GM21515 (cell line): Measurements from ENCODE around the gene FBRSL1.
"Not testable (repeated sequence)": the region's sequence is repeated elsewhere in the genome, so short reads cannot be mapped to it uniquely, and the experiment has no call there.

Experiments used
- ATAC-seq: cut with Tn5 transposase; IDR thresholded peaks from one replicate; pipeline ENCODE4 v1.9.1; 2021; ENCODE audit not compliant: unreplicated experiment

Gene FBRSL1

GRCh38 chr12:132489602-132490266 lies at the start of gene FBRSL1:
Gene FBRSL1, plus strand, starts transcription at chr12:132490151.
- ATAC-seq, result peak; percentile 44

- not testable (repeated sequence) for ATAC-seq
Observed at GRCh38 chr12:132440420-132440819, 49.5 kb upstream of the FBRSL1 start.

- ATAC-seq, result no peak
Observed at GRCh38 chr12:132441871-132442863, 47.8 kb upstream of the FBRSL1 start.

GRCh38 chr12:132443091-132443490 lies 46.9 kb upstream of the FBRSL1 start:
- ATAC-seq, result no peak

- no peak for ATAC-seq
Observed at GRCh38 chr12:132444283-132444682, 45.7 kb upstream of the FBRSL1 start.

- ATAC-seq, result peak; percentile 43
Observed at GRCh38 chr12:132444957-132445883, 44.7 kb upstream of the FBRSL1 start.

GRCh38 chr12:132445884-132446632 lies 43.9 kb upstream of the FBRSL1 start:
- ATAC-seq, result no peak

- ATAC-seq, result no peak
Observed at GRCh38 chr12:132446633-132447326, 43.2 kb upstream of the FBRSL1 start.

- ATAC-seq, result no peak
Observed at GRCh38 chr12:132447327-132447720, 42.6 kb upstream of the FBRSL1 start.

- ATAC-seq, result no peak
Observed at GRCh38 chr12:132447731-132448462, 42.1 kb upstream of the FBRSL1 start.

GRCh38 chr12:132448463-132448820 lies 41.5 kb upstream of the FBRSL1 start:
- ATAC-seq, result no peak

- peak; percentile 71 for ATAC-seq
Observed at GRCh38 chr12:132449565-132450417, 40.2 kb upstream of the FBRSL1 start.

GRCh38 chr12:132450418-132451171 lies 39.4 kb upstream of the FBRSL1 start:
- no peak for ATAC-seq

- ATAC-seq, result peak; percentile 37
Observed at GRCh38 chr12:132451172-132451835, 38.6 kb upstream of the FBRSL1 start.

GRCh38 chr12:132451836-132452195 lies 38.1 kb upstream of the FBRSL1 start:
- ATAC-seq, result no peak

GRCh38 chr12:132452596-132453350 lies 37.2 kb upstream of the FBRSL1 start:
- ATAC-seq, result no peak
